ENCODE results near the gene AASDHPPT. TPM values are rescaled to one million over a fixed set of nuclear protein-coding genes. Genes with fewer than 3 reads are reported as not detected.

The AASDHPPT gene
- total RNA-seq, 1 experiment from 2014 or later: 47.1 TPM

DNA sequence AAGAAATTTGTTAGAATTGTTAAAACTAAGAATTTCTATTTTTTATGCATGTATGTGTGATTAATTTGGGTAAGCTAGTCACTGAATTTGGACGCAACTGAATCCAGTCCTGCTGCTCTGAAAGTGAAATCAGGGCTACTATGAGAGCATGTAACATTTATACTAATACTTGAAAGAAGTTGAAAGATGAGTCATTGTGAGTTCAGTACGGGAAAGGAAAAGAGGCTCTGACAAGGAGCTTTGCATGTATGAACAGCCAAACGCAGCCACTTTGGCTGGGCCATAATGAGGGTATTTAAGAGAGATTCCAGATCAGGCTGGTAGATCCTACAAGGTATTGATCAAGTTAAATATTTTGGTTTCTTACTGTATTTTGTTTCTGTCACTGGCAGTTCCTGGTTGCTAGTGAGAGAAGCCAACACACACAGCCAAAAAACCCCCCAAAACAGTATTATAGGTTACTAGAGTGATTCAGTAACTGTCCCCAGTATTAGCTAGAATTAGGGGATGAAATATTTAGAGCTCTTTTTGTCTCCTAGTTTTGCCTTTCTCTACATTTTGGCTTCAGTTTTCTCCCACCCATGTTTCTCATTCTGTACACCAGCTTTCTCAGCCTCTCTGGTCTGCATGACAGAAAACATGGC lies 14.1 kb downstream of the AASDHPPT start:
- Histone ChIP-seq H4K20me1 (ENCODE audit: control insufficient read depth, insufficient read depth, insufficient read length) (no peaks in the 10 kb centered on the region), H3K9ac (ENCODE audit: extremely low read depth, insufficient read length, low read length) (no peak overlapping the region), H2BK120ac (ENCODE audit: low read depth, low read length, poor library complexity, severe bottlenecking) (no peak overlapping the region), H2BK12ac (ENCODE audit: insufficient read length, low read depth, low read length) (no peak overlapping the region), H4K91ac (ENCODE audit: insufficient read length, low read depth, low read length) (no peak overlapping the region), H4K5ac (ENCODE audit: insufficient read length, low read depth, low read length) (no peak overlapping the region), H3K23me2 (ENCODE audit: insufficient read length, low read depth, low read length, poor library complexity, severe bottlenecking) (no peaks in the 10 kb centered on the region), H2BK15ac (ENCODE audit: low read depth, low read length) (no peak overlapping the region), H3T11ph (ENCODE audit: low read length) (no peak overlapping the region), H3K56ac (ENCODE audit: insufficient read length, low read depth, low read length) (no peak overlapping the region), H3K23ac (ENCODE audit: insufficient read length, low read depth, low read length) (no peak overlapping the region), H3K79me2 (ENCODE audit: insufficient read depth, low read length) (peaks cover 7% of the 10 kb centered on the region; the same call in 1 of the 2 replicates), H3K14ac (ENCODE audit: insufficient read depth, low read length) (no peak overlapping the region), H2BK20ac (ENCODE audit: low read depth, low read length, poor library complexity, severe bottlenecking) (no peak overlapping the region), H2BK5ac (ENCODE audit: insufficient read length, low read length) (no peak overlapping the region), H3K27me3 (ENCODE audit: insufficient read depth, low read length) (no peaks in the 10 kb centered on the region), H4K8ac (replicated peaks; ENCODE audit: insufficient read length, low read depth, low read length) (no peak overlapping the region), H2AFZ (ENCODE audit: low read length) (no peak overlapping the region), H3K79me1 (ENCODE audit: insufficient read depth, low read depth, low read length, poor library complexity, severe bottlenecking) (peaks cover 3% of the 10 kb centered on the region), H3K4ac (ENCODE audit: low read depth, low read length) (no peak overlapping the region), H3K4me1 (ENCODE audit: insufficient read depth, low read length) (no peaks in the 10 kb centered on the region), H3K4me2 (ENCODE audit: insufficient read depth, insufficient read length, low read length) (no peak overlapping the region), H3K9me3 (ENCODE audit: control insufficient read depth, low read depth, low read length) (no peaks in the 10 kb centered on the region), H3K18ac (ENCODE audit: insufficient read length, low read depth, low read length) (no peak overlapping the region), H3K27ac (ENCODE audit: insufficient read length, low read depth, low read length) (no peak overlapping the region), H2AK5ac (ENCODE audit: insufficient read length, low read length) (no peak overlapping the region)
- Mint-ChIP-seq H3K27ac (no peak overlapping the region; a peak in 1 of 7 replicates), H3K4me1 (peaks cover 6 to 7% of the 10 kb centered on the region in 2 experiments), H3K4me3 (no peak overlapping the region), H3K36me3 (ENCODE audit: insufficient read depth in 1 of 3, low read depth in 3 of 3) (peaks cover 28 to 55% (median 52%) of the 10 kb centered on the region in 3 experiments; a peak in 6 of 7 replicates), H3K27me3 (ENCODE audit: low read depth) (no peaks in the 10 kb centered on the region), H3K9me3 (no peaks in the 10 kb centered on the region)
- TF ChIP-seq, protein P1, sequence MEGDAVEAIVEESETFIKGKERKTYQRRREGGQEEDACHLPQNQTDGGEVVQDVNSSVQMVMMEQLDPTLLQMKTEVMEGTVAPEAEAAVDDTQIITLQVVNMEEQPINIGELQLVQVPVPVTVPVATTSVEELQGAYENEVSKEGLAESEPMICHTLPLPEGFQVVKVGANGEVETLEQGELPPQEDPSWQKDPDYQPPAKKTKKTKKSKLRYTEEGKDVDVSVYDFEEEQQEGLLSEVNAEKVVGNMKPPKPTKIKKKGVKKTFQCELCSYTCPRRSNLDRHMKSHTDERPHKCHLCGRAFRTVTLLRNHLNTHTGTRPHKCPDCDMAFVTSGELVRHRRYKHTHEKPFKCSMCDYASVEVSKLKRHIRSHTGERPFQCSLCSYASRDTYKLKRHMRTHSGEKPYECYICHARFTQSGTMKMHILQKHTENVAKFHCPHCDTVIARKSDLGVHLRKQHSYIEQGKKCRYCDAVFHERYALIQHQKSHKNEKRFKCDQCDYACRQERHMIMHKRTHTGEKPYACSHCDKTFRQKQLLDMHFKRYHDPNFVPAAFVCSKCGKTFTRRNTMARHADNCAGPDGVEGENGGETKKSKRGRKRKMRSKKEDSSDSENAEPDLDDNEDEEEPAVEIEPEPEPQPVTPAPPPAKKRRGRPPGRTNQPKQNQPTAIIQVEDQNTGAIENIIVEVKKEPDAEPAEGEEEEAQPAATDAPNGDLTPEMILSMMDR (conservative IDR thresholded peaks at IDR 0.05): no peak
- DNase-seq: no peak
- no CpG with 5 or more reads among the region's 3 CpGs for WGBS (ENCODE audit: extremely low coverage, insufficient read length, low lambda C conversion rate)
